Endothelial cell of umbilical vein (primary cell): Measurements from ENCODE around the gene TYRO3. TPM values are rescaled to one million over a fixed set of nuclear protein-coding genes. Genes with fewer than 3 reads are reported as not detected.

Experiments used
- BruUV-seq: library from RNA; stranded (reverse); fragments of 400-500 nt; replicated peaks from 2 replicates; lab custom pipeline; 2021; lab: Mats Ljungman, UMichigan
- CTCF ChIA-PET: fragments of 300-600, 350-600 bp; sonication (Branson Sonifier 250); formaldehyde crosslinking; loops from one replicate; lab custom pipeline; 2021; ENCODE audit warnings: antibody characterized with exemption, inconsistent platforms; lab: Charles Lee
- POLR2A ChIA-PET: fragments of 300-600, 350-600 bp; sonication (Branson Sonifier 250); formaldehyde crosslinking; loops from one replicate; lab custom pipeline; 2021; ENCODE audit warnings: antibody characterized with exemption, inconsistent platforms; lab: Charles Lee
- DNase-seq: peaks from one replicate; pipeline ENCODE4 v3.0.0-alpha.2; 2011; ENCODE audit warnings: low read depth, low spot score
- FAIRE-seq: peaks from 2 replicates; lab custom pipeline; 2011; peaks lifted over from hg19 to GRCh38; lab: Jason Lieb, UNC
- H2AFZ ChIP-seq: 2 replicates; pipeline ENCODE4 v1.6.0; 2012; ENCODE audit warnings: low read depth, low read length, control low read depth, inconsistent platforms
- H3K27ac ChIP-seq: 2 replicates; pipeline ENCODE4 v1.5.1; 2011; ENCODE audit warnings: low read depth, mild to moderate bottlenecking, control low read depth, low read length, moderate library complexity; ENCODE audit not compliant: insufficient read depth
- H3K27me3 ChIP-seq, 2 experiments: 2 replicates each; pipeline versions ENCODE4 v1.6.0 to v1.6.1; 2011; ENCODE audit warnings: low read length in 2 of 2, mixed read lengths in 1 of 2; ENCODE audit not compliant: control insufficient read depth in 2 of 2, insufficient read depth in 2 of 2
- H3K36me3 ChIP-seq, 2 experiments: 2 replicates in 1 of 2; 3 replicates in 1 of 2; pipeline ENCODE4 v1.5.1; 2011; ENCODE audit warnings: low read length in 2 of 2, mild to moderate bottlenecking in 1 of 2, moderate library complexity in 1 of 2; ENCODE audit not compliant: control insufficient read depth in 2 of 2, insufficient read depth in 2 of 2; ENCODE audit errors: extremely low read depth in 1 of 2
- H3K4me1 ChIP-seq: 3 replicates; pipeline ENCODE4 v1.5.1; 2011; ENCODE audit warnings: mild to moderate bottlenecking, low read length; ENCODE audit not compliant: control insufficient read depth, insufficient read depth; ENCODE audit errors: extremely low read depth
- H3K4me2 ChIP-seq: 2 replicates; pipeline ENCODE4 v1.6.1; 2011; ENCODE audit warnings: low read length, control low read depth, mixed read lengths; ENCODE audit not compliant: insufficient read depth
- H3K4me3 ChIP-seq, 3 experiments: fragments of 200-600 bp in 1 of 3; sonication (generic), shearing (Covaris generic) in 1 of 3; replicated peaks in 1 of 3; 2 replicates each; pipeline ENCODE4 v1.5.1; 2011 to 2016; ENCODE audit warnings: control low read depth in 3 of 3, low read length in 3 of 3, mild to moderate bottlenecking in 2 of 3, inconsistent platforms in 1 of 3, low read depth in 1 of 3, moderate library complexity in 1 of 3; ENCODE audit not compliant: insufficient read depth in 1 of 3
- H3K79me2 ChIP-seq: 2 replicates; pipeline ENCODE4 v1.6.0; 2012; ENCODE audit warnings: low read length, inconsistent platforms; ENCODE audit not compliant: control insufficient read depth, insufficient read depth
- H3K9ac ChIP-seq: replicated peaks from 2 replicates; pipeline ENCODE3; 2011; ENCODE audit warnings: low read length, control low read depth; ENCODE audit not compliant: insufficient read depth; ENCODE audit errors: extremely low read depth
- H3K9me1 ChIP-seq: replicated peaks from 3 replicates; pipeline ENCODE4 v1.6.0; 2011; ENCODE audit warnings: mild to moderate bottlenecking, low read length; ENCODE audit not compliant: control insufficient read depth, insufficient read depth; ENCODE audit errors: extremely low read depth
- H3K9me3 ChIP-seq: replicated peaks from 2 replicates; pipeline ENCODE4 v1.5.1; 2012; ENCODE audit warnings: low read length, inconsistent platforms; ENCODE audit not compliant: control insufficient read depth, insufficient read depth
- H4K20me1 ChIP-seq: replicated peaks from 2 replicates; pipeline ENCODE3; 2011; ENCODE audit warnings: mild to moderate bottlenecking, low read length; ENCODE audit not compliant: control insufficient read depth, insufficient read depth; ENCODE audit errors: extremely low read depth
- EZH2 ChIP-seq: IDR thresholded peaks from 2 replicates; pipeline ENCODE4 v1.6.1; 2012; ENCODE audit warnings: borderline replicate concordance, low read depth, mild to moderate bottlenecking, moderate library complexity, low read length, inconsistent platforms; ENCODE audit not compliant: severe bottlenecking
- FOS ChIP-seq: IDR thresholded peaks from 2 replicates; pipeline ENCODE4 v1.6.1; 2011; ENCODE audit warnings: mild to moderate bottlenecking, low read length, moderate library complexity, borderline replicate concordance; ENCODE audit not compliant: insufficient read depth
- GATA2 ChIP-seq: IDR thresholded peaks from 2 replicates; pipeline ENCODE4 v1.7.0; 2011; ENCODE audit warnings: low read depth, mild to moderate bottlenecking, moderate library complexity, mixed read lengths, low read length; ENCODE audit not compliant: insufficient read length, insufficient read depth
- JUN ChIP-seq: IDR thresholded peaks from 2 replicates; pipeline ENCODE4 v1.6.1; 2011; ENCODE audit warnings: borderline replicate concordance, low read depth; ENCODE audit not compliant: insufficient read length, insufficient read depth
- MYC ChIP-seq: IDR thresholded peaks from one replicate; pipeline ENCODE4 v1.6.1; 2011; ENCODE audit warnings: mild to moderate bottlenecking, low read depth, low read length
- POLR2A ChIP-seq: IDR thresholded peaks from 2 replicates; pipeline ENCODE4 v1.6.1; 2012; ENCODE audit warnings: low read depth, mild to moderate bottlenecking, control low read depth, low read length
- POLR2AphosphoS5 ChIP-seq: IDR thresholded peaks from 2 replicates; pipeline ENCODE4 v1.6.1; 2012; ENCODE audit warnings: low read depth, mild to moderate bottlenecking, control low read depth, low read length, moderate library complexity; ENCODE audit not compliant: insufficient read depth
- dilution Hi-C: fragments of 300-500 bp; cut with MboI; formaldehyde crosslinking; loops from one replicate; pipeline ENCODE4 v1.15.0; 2019; ENCODE audit warnings: low sequenced_read_pairs; ENCODE audit not compliant: extremely low pct_ligation_motif_present
- intact Hi-C: fragments of 100-400 bp; cut with micrococcal nuclease; formaldehyde crosslinking; loops from one replicate; pipeline ENCODE4 v1.10.0; 2022
- polyA plus RNA-seq, 4 experiments: library from polyadenylated mRNA; depleted of rRNA in 3 of 4; stranded (reverse) in 3 of 4; unstranded in 1 of 4; fragments of >200 nt; gene quantifications; 2 replicates each; pipeline versions ENCODE4 v1.2.1 to v1.2.3, GENCODE V29; 2011 to 2012; ENCODE audit warnings: missing spikeins in 1 of 4
- total RNA-seq: library from RNA; stranded (reverse); gene quantifications from 2 replicates; pipeline ENCODE4 v1.2.3, GENCODE V29; 2021
- TF ChIP-seq, protein P1 (sequence below), 2 donors: IDR thresholded peaks; 1 replicate in 1 of 2; 2 replicates in 1 of 2; pipeline ENCODE4 v1.5.1; 2011; ENCODE audit warnings: low read length in 2 of 2, mild to moderate bottlenecking in 2 of 2, moderate library complexity in 2 of 2, control low read depth in 1 of 2, inconsistent platforms in 1 of 2, low read depth in 1 of 2; ENCODE audit not compliant: insufficient read depth in 1 of 2; ENCODE audit errors: extremely low read depth in 1 of 2
- TF ChIP-seq, protein P2 (sequence below): IDR thresholded peaks from 2 replicates; pipeline ENCODE4 v1.6.1; 2011; ENCODE audit not compliant: insufficient read depth, insufficient read length

TYRO3 gene
- total and polyA plus RNA-seq, 2 donors (not counting 3 experiments of a cell fraction or from before 2014, with no cell fraction given) = 14.1 to 14.5 TPM

DNA sequence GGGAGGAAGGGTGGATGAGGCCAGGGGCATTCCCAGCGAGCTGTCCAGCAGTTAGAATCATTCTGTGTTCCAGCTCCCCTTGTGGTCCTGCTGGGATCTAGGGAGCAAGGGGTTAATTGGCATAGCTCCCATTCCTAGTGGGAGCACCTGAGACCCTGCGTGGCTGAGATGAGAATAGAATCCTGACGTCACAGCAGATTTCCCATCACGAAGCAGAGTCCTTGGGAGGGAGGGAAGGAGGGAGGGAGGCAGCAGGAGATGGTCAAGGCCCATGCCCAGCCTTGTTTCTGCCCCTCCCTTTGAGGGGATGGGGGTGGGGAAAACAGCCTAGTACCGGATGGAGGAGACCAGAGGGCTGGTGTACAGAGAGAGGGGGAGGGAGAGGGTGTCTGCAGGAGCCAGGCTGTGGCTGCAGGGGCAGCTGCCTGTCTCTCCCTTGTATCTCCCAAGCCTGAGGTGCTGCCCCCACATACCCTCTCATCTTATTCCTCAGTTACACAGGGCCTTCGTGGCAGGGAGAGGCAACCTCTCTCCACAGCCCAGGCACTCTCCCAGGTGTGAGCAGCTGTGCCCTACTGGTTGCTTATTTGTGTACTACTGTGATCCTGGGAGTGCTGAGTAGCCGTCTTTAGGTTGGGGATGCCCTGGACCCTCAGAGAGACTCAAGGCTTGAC, 5.4 kb downstream of the TYRO3 start:
- no peak for FAIRE-seq
- dilution Hi-C loops (no loop called here), intact Hi-C loops (no loop called here)
- Histone ChIP-seq H4K20me1 (no peaks in the 10 kb centered on the region), H2AFZ (no peak overlapping the region), H3K27me3 (no peaks in the 10 kb centered on the region), H3K4me3 (no peak overlapping the region), H3K27ac (no peak overlapping the region), H3K36me3 (peaks cover 0 to 2% of the 10 kb centered on the region in 2 experiments), H3K4me1 (peaks cover 2% of the 10 kb centered on the region), H3K4me2 (no peak overlapping the region), H3K79me2 (no peaks in the 10 kb centered on the region), H3K9ac (no peak overlapping the region), H3K9me3 (no peaks in the 10 kb centered on the region), H3K9me1 (no peaks in the 10 kb centered on the region)
- ChIA-PET POLR2A (no interaction called here), CTCF (interaction anchor here (0.8 to 1.3 kb wide), 2 partner anchors 17 to 21 kb away, joined by 3 read pairs; no protein-coding TSS in a partner anchor)
- no TSS peak for BruUV-seq
- no peak for DNase-seq
- no peak for TF ChIP-seq FOS

DNA sequence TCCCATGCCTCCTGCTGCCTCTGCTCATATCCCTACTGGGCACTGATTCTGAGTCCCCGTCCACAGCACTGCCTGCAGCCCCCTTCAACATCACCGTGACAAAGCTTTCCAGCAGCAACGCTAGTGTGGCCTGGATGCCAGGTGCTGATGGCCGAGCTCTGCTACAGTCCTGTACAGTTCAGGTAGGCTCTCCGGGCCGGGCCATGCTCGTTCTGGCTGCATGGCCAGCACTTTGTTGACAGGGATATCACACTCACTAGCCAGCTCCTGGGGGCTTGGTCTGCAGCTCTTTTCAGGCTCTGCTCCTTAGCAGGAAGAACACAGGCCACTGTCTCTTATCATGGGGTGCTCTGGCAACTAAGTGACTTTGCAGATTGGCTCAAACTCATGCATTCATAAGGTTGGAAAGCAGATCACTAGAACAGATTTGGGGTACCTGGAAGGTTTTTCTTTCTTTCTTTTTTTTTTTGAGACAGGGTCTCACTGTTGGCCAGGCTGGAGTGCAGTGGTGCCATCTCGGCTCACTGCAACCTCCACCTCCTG, 6.0 kb downstream of the TYRO3 start:
- ChIA-PET CTCF (no interaction called here), POLR2A (no interaction called here)
- H3K4me1 ChIP-seq = no peaks in the 10 kb centered on the region
- H3K9me1 ChIP-seq = no peaks in the 10 kb centered on the region
- no peaks in the 10 kb centered on the region for H3K27me3 ChIP-seq
- no peaks in the 10 kb centered on the region for H3K79me2 ChIP-seq
- dilution Hi-C loops = no loop called here
- peaks cover 0 to 2% of the 10 kb centered on the region in 2 experiments for H3K36me3 ChIP-seq
- H4K20me1 ChIP-seq = no peaks in the 10 kb centered on the region
- BruUV-seq = no TSS peak
- H2AFZ ChIP-seq = no peak overlapping the region
- TF ChIP-seq FOS (no peak), GATA2 (no peak), POLR2AphosphoS5 (no peak), MYC (no peak), POLR2A (no peak), JUN (no peak), EZH2 (no peak)
- TF ChIP-seq, protein P1, sequence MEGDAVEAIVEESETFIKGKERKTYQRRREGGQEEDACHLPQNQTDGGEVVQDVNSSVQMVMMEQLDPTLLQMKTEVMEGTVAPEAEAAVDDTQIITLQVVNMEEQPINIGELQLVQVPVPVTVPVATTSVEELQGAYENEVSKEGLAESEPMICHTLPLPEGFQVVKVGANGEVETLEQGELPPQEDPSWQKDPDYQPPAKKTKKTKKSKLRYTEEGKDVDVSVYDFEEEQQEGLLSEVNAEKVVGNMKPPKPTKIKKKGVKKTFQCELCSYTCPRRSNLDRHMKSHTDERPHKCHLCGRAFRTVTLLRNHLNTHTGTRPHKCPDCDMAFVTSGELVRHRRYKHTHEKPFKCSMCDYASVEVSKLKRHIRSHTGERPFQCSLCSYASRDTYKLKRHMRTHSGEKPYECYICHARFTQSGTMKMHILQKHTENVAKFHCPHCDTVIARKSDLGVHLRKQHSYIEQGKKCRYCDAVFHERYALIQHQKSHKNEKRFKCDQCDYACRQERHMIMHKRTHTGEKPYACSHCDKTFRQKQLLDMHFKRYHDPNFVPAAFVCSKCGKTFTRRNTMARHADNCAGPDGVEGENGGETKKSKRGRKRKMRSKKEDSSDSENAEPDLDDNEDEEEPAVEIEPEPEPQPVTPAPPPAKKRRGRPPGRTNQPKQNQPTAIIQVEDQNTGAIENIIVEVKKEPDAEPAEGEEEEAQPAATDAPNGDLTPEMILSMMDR (IDR thresholded peaks at IDR 0.05; ENCODE audit: extremely low read depth in 1 of 2, insufficient read depth in 1 of 2, low read depth in 1 of 2, low read length in 2 of 2) = no peak
- TF ChIP-seq, protein P2, sequence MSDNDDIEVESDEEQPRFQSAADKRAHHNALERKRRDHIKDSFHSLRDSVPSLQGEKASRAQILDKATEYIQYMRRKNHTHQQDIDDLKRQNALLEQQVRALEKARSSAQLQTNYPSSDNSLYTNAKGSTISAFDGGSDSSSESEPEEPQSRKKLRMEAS = no peak
- H3K9me3 ChIP-seq = no peaks in the 10 kb centered on the region
- no peak overlapping the region for H3K27ac ChIP-seq
- intact Hi-C loops = no loop called here
- no peak for FAIRE-seq
- no peak overlapping the region for H3K4me2 ChIP-seq
- no peak overlapping the region for H3K4me3 ChIP-seq
- no peak overlapping the region for H3K9ac ChIP-seq
- no peak for DNase-seq
